HT1080 (cell line): ENCODE measurements around the gene SAA1. TPM values are rescaled to one million over a fixed set of nuclear protein-coding genes. Genes with fewer than 3 reads are reported as not detected.
"Not testable (repeated sequence)": the region's sequence is repeated elsewhere in the genome, so short reads cannot be mapped to it uniquely, and the experiment has no call there.

Experiments used
- DNase-seq: peaks from one replicate; pipeline ENCODE4 v3.0.0-alpha.2; 2015; ENCODE audit warnings: low read depth
- total RNA-seq: library from RNA; depleted of rRNA; stranded (reverse); fragments of >200 nt; shearing (Covaris generic); gene quantifications from 2 replicates; pipeline ENCODE4 v1.2.3, GENCODE V29; 2014

SAA1 gene
- total RNA-seq, 1 experiment from 2014 or later = 0.69 TPM

- DNase-seq = no peak
Observed at GRCh38 chr11:18254781-18255361, 11.2 kb upstream of the SAA1 start.

GRCh38 chr11:18259259-18259658 is 6.8 kb upstream of the SAA1 start:
- no peak for DNase-seq

DNA sequence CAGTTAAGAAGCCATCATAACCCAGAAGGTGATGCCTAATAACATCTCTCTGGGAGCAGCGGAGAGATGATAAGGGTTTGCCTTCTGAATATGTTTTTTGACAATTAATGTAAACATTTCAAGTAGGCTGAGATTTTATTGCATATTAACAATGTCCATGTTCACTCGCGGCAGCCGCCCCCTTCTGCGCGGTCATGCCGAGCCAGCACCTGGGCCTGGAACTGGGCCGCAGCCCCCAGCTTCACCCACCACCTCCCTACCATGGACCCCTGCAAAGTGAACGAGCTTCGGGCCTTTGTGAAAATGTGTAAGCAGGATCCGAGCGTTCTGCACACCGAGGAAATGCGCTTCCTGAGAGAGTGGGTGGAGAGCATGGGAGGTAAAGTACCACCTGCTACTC is 4.3 kb upstream of the SAA1 start:
- DNase-seq = no peak

GRCh38 chr11:18262681-18263350 is 3.2 kb upstream of the SAA1 start:
- not testable (repeated sequence) for DNase-seq

DNA sequence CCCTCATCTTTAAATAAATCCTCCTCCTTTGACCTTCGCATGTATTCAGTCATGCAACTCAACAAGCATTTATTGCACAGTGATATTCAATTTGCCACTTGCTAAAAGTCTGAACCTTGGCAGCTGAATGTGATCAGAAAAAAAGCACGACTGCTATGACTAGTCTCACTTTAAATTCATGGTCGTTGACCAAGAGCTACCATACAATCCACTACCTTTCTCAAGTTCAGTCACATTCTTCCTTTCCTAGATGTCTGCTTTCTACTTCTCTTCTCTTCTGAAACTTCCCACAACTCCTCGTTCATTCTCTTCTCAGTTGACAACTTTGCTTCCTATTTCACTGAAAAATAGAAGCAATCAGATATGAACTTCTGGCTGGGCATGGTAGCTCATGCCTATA is 2.0 kb upstream of the SAA1 start:
- DNase-seq = no peak

GRCh38 chr11:18264677-18265555 is 1.1 kb upstream of the SAA1 start:
- DNase-seq = no peak

DNA sequence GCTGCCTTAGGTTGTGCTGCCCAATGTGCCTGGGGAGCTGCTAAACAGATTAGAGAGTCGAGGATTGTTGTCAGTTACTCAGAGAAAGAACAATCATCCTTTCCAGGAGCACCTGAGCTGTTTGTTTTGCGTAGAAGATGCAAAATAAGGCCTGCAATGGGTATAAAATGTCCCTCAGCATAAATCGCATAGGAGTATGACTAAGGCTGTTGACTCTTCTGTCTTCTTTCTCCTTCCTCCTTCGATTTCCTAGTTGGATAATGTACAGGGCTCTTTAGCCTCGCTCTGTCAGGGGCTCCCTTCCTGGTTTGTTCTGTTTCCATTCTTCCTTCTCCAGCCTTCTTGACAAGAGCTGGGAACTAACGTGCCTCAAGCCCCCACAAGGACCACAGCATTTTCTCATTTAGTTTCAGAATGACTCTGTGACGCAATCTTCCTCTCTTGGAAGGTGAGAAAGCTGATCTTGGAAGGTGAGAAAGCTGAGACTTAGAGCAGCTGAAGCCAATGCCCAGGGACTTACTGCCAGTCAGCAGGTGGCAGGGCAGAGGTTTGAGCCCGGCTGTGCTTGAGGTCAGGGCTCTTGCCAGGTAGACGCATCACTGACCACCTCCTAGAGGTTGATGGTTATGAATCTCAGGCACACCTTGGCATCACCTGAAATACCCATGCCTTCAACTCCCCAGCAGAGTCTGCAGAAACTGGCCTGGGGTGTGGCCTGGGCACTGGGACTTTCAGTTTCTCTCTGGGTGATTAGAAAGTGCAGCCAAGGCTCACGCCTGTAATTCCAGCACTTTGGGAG is 1.5 kb downstream of the SAA1 start:
- not testable (repeated sequence) for DNase-seq

GRCh38 chr11:18269252-18269651 is 3.2 kb downstream of the SAA1 start:
- DNase-seq = not testable (repeated sequence)

DNA sequence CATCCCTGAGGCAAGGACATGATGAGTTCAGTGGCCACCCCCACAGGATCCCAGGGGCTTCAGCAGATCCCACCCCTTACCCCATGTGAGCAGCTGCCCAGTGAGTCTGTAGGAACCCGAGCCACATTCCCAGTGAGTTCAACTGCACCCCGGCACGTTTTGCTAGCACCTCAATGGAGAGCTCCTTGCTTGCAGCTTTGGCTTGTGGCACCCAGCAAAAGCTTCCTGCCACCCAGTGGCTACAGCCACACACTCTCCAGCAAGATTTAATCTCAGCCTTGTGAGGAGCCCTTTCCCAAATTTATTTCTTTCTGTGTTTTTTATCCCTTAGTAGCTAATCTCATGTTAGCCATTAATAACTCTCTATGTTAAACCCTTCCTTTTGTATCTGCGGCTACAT is 4.0 kb downstream of the SAA1 start:
- no peak for DNase-seq

DNA sequence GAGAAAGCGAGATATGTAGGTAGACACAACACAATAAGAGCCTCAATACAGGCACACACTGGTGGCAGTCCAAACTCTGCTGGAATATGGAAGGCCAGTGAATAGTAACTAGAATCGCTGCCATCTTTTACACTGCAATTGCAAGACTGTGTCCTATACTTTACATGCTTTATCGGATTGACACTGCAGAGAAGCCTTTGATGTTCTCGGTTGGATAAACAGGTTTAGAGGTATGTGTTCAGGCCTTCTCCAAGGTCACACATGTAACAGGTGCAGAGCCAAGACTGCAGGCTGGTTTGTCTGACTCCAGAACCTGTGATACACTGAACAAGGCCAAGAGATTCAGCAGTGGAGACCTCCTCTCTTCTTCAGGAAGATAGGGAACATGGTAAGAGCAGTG is 5.1 kb downstream of the SAA1 start:
- DNase-seq = no peak

GRCh38 chr11:18277565-18278271 is 11.7 kb downstream of the SAA1 start:
- DNase-seq = no peak

- no peak for DNase-seq
Observed at GRCh38 chr11:18280438-18281045, 14.5 kb downstream of the SAA1 start.

GRCh38 chr11:18282626-18283025 is 16.6 kb downstream of the SAA1 start:
- DNase-seq = no peak

DNA sequence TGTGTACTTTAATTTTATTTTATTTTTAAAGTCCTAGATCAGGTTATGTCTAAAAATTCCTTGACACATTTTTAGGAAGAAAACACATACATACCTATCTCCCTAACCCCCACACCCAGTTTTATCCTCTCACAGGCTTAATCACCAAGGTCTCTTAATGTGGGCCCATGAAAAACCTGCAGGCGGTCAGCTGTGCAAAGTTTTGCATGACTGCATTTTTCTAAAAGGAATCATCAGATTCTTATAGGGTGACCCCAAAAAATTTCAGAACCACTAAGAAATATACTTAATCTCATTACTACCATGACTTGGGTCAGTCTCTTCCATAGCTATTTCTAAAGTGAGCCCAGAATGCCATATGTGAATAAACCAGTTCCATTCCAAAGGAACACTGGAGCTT is 19.8 kb downstream of the SAA1 start:
- no peak for DNase-seq

GRCh38 chr11:18288911-18289310 is 22.8 kb downstream of the SAA1 start:
- DNase-seq = no peak

DNA sequence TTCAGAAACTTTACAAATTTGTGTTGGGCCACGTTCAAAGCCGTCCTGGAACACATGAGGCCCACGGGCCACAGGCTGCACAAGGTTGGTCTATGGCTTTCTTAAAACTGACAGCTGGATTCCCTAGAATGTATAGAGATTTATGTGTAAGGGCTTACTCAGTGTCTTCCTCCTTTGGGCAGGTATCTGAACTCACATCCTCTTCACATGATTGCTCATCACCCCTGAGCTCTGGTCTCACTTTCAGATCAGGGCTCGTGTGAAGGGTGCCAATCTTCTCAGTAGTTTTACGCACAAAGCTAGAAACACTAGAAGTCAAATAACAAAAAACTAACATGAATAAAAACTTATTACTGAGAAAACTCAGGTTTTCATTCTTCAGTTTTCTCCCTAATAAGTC is 28.8 kb downstream of the SAA1 start:
- DNase-seq = no peak

DNA sequence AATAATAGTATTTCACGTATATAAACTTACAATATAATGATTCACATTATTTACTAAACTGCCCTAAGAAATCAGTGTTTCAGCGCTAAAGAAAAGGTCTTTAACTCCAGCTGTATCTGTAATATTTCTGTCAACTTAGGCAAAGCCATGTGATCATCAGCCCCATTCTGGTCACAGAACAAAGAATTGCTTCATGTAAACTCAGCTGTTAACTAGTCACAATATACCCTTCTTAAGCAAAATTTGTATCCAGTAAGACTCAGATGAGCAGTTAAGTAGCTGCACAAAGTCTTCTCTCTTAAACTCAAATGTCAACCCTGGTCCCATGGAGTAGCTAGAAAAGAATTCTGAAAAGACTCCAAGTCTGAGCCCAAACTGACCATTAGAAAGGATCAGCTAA is 29.3 kb downstream of the SAA1 start:
- no peak for DNase-seq

DNA sequence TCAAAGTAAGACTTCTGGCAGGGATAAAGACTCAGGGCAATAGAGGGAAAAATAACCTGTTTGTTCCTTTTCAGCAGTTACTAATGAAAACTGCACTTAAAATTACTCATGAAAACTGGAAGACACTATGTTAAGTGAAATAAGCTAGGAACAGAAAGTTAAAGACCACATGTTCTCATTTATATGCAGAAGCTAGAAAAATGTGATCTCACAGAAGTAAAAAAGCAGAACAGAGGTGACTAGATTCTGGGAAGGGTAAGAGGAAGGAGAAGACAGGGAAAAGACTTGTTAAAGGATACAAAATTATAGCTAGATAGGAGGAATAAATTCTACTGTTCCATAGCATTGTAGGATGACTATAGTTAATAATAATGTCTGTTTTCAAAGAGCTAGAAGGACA is 33.7 kb downstream of the SAA1 start:
- DNase-seq = no peak

DNA sequence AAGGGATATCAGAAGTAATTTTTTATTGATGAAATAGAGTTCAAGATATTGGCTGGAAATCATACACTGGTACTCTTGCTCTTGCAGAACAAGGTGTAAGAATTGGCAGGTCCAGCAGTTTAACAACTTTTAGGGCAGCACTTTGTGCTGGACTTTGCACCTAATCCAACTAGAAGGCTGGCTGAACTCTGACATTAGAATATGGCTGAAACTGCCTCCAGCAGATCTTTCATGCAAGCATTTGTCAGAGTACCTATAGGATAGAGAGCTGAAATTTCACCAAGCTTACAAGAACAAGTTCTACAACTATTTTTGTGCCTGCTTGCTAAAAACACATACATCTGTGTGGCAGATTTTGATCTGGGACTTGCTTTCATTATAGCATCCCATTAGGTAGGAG is 38.7 kb downstream of the SAA1 start:
- DNase-seq = no peak

DNA sequence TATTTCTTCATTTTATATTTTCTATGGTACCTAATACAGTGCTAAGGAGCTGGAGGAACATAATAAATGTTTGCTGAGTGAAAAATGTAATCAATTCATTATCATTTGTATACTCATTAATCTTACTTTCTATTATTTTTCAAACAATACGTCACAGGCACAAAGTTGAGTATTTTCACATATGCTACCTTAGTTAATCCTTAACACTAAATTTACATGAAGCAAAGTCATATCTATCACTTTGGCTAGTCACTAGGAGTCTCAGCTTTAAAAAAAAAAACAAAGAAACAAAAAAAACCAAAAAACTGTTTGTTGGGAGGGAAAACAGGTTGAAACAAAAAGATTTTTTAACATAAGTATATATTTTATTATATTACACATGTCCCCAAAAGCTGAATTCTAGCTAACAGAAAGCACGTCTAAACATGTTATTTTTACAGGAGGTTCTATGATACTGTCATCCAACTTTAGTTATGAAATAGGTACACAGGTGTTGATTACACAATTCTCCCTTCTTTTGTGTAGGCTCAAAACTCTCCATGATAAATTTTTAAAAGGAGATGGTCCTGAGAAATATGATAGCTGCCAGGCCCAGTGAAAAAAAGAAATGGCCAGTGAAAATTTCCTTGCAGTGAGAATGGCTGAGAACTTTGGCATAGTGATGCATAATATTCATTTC is 41.5 kb downstream of the SAA1 start:
- no peak for DNase-seq
